GM12878 (cell line): ENCODE data around the gene CARMIL3. TPM values are rescaled to one million over a fixed set of nuclear protein-coding genes. Genes with fewer than 3 reads are reported as not detected.
A peak's percentile ranks its signal among the peaks of the same experiment; 100 is the strongest.

ENCODE experiments used
- ATAC-seq: fragments of 200-7000 bp; cut with Tn5 transposase; 3 replicates; pipeline ENCODE4 v1.9.1; 2020; ENCODE audit warnings: mild to moderate bottlenecking, moderate library complexity
- BruUV-seq: library from RNA; stranded (reverse); fragments of 400-500 nt; replicated peaks from 2 replicates; lab custom pipeline; 2021; lab: Mats Ljungman, UMichigan
- CTCF ChIA-PET: fragments of 300-600 bp; sonication (Branson Sonifier 250); formaldehyde crosslinking; extraction: SDS; loops from one replicate; lab custom pipeline; 2021; ENCODE audit warnings: inconsistent platforms; lab: Yijun Ruan, JAX
- POLR2A ChIA-PET: fragments of 350-600 bp; formaldehyde crosslinking; extraction: SDS; loops from one replicate; lab custom pipeline; 2021; ENCODE audit warnings: inconsistent platforms; lab: Charles Lee
- RAD21 ChIA-PET: fragments of 300-600 bp; sonication (Branson Sonifier 250); formaldehyde crosslinking; loops from one replicate; lab custom pipeline; 2023; ENCODE audit warnings: antibody characterized with exemption; ENCODE audit not compliant: unreplicated experiment; lab: Charles Lee
- SMC1A ChIA-PET: fragments of 300-600 bp; sonication (Branson Sonifier 250); formaldehyde crosslinking; loops from one replicate; lab custom pipeline; 2023; ENCODE audit not compliant: unreplicated experiment, uncharacterized antibody; lab: Charles Lee
- DNase-seq: peaks from one replicate; pipeline ENCODE4 v3.0.0-alpha.2; 2011; ENCODE audit warnings: low read depth, low spot score
- FAIRE-seq: peaks from 3 replicates; lab custom pipeline; 2011; peaks lifted over from hg19 to GRCh38; lab: Jason Lieb, UNC
- H2AFZ ChIP-seq: 2 replicates; pipeline ENCODE4 v1.6.0; 2011; ENCODE audit warnings: low read depth, low read length, control low read depth; ENCODE audit not compliant: control insufficient read depth
- H3K27ac ChIP-seq: 2 replicates; pipeline ENCODE4 v1.5.1; 2011; ENCODE audit warnings: control low read depth; ENCODE audit not compliant: control insufficient read depth, insufficient read depth
- H3K27me3 ChIP-seq, 2 experiments: replicated peaks in 1 of 2; 2 replicates each; pipeline versions ENCODE4 v1.6.0 to v1.6.1; 2011; ENCODE audit warnings: low read length in 1 of 2; ENCODE audit not compliant: control insufficient read depth in 2 of 2, insufficient read depth in 2 of 2
- H3K36me3 ChIP-seq, 2 experiments: 2 replicates each; pipeline ENCODE4 v1.5.1; 2011; ENCODE audit warnings: low read length in 1 of 2; ENCODE audit not compliant: control insufficient read depth in 2 of 2, insufficient read depth in 2 of 2
- H3K4me1 ChIP-seq: 2 replicates; pipeline ENCODE4 v1.6.1; 2011; ENCODE audit warnings: mild to moderate bottlenecking, low read length, moderate library complexity, mixed read lengths; ENCODE audit not compliant: control insufficient read depth, insufficient read depth
- H3K4me2 ChIP-seq: 2 replicates; pipeline ENCODE4 v1.6.0; 2011; ENCODE audit warnings: control low read depth; ENCODE audit not compliant: control insufficient read depth, insufficient read depth
- H3K4me3 ChIP-seq: fragments of 200-600 bp; sonication (generic); 2 replicates; pipeline ENCODE4 v1.5.1; 2016
- H3K79me2 ChIP-seq: 2 replicates; pipeline ENCODE4 v1.6.0; 2011; ENCODE audit warnings: low read length; ENCODE audit not compliant: control insufficient read depth, insufficient read depth
- H3K9ac ChIP-seq: 2 replicates; pipeline ENCODE4 v1.8.0; 2011; ENCODE audit warnings: low read length, control low read depth, mixed read lengths; ENCODE audit not compliant: control insufficient read depth, insufficient read depth
- H3K9me3 ChIP-seq: replicated peaks from 3 replicates; pipeline ENCODE4 v1.5.1; 2011; ENCODE audit warnings: mild to moderate bottlenecking, low read length; ENCODE audit not compliant: control insufficient read depth, insufficient read depth
- H4K20me1 ChIP-seq: 2 replicates; pipeline ENCODE4 v1.6.0; 2011; ENCODE audit not compliant: control insufficient read depth, insufficient read depth
- BRCA1 ChIP-seq: IDR thresholded peaks from 2 replicates; pipeline ENCODE4 v1.6.1; 2011; ENCODE audit warnings: low read depth, low read length, improper control_type of control experiment
- CEBPB ChIP-seq, 2 experiments: fragments of 150-350 bp in 1 of 2; IDR thresholded peaks; 2 replicates each; pipeline ENCODE4 v1.6.1; 2012 to 2014; ENCODE audit warnings: low read depth in 2 of 2, low read length in 2 of 2, borderline replicate concordance in 1 of 2, inconsistent platforms in 1 of 2
- EED ChIP-seq: sonication (generic); IDR thresholded peaks from 2 replicates; pipeline ENCODE4 v1.6.1; 2016; ENCODE audit warnings: antibody characterized with exemption, low read depth
- IKZF2 ChIP-seq, 2 experiments: fragments of 450-650 bp; IDR thresholded peaks; 2 replicates each; pipeline ENCODE4 v1.6.1; 2017; ENCODE audit warnings: mild to moderate bottlenecking in 2 of 2, moderate library complexity in 2 of 2
- NR2C1 ChIP-seq: fragments of 450-650 bp; IDR thresholded peaks from 2 replicates; pipeline ENCODE4 v1.6.1; 2017; ENCODE audit warnings: antibody characterized with exemption, mild to moderate bottlenecking, moderate library complexity
- POLR2A ChIP-seq: IDR thresholded peaks from 2 replicates; pipeline ENCODE4 v1.6.1; 2011; ENCODE audit warnings: low read depth, mild to moderate bottlenecking, low read length
- SMC3 ChIP-seq: IDR thresholded peaks from 2 replicates; pipeline ENCODE4 v1.6.1; 2011; ENCODE audit warnings: low read length, improper control_type of control experiment, borderline replicate concordance
- SUPT20H ChIP-seq: IDR thresholded peaks from 2 replicates; pipeline ENCODE4 v1.6.1; 2011; ENCODE audit warnings: low read depth, mild to moderate bottlenecking, low read length, moderate library complexity, borderline replicate concordance; ENCODE audit not compliant: control insufficient read depth
- TCF3 ChIP-seq: IDR thresholded peaks from 2 replicates; pipeline ENCODE4 v1.6.1; 2012; ENCODE audit warnings: low read depth, mild to moderate bottlenecking, low read length, borderline replicate concordance; ENCODE audit not compliant: insufficient read depth
- WRNIP1 ChIP-seq: IDR thresholded peaks from 2 replicates; pipeline ENCODE4 v1.6.1; 2011; ENCODE audit warnings: low read depth, low read length, improper control_type of control experiment, borderline replicate concordance
- ZBED1 ChIP-seq: IDR thresholded peaks from 2 replicates; pipeline ENCODE4 v1.6.1; 2016; ENCODE audit warnings: borderline replicate concordance
- WGBS: methylation state at CpG from one replicate; pipeline ENCODE4 v1.1.6; 2016; ENCODE audit warnings: low lambda C conversion rate; ENCODE audit not compliant: insufficient replicate concordance, insufficient coverage; ENCODE audit errors: missing lambda C conversion rate; 5-methylcytosine and 5-hydroxymethylcytosine counted together
- in situ Hi-C: fragments of 300-500 bp; cut with MboI; formaldehyde crosslinking; loops from 9 replicates; pipeline ENCODE4 v1.14.3; 2018; ENCODE audit warnings: mixed read lengths
- intact Hi-C: fragments of 100-400 bp; cut with micrococcal nuclease; formaldehyde crosslinking; loops from one replicate; pipeline ENCODE4 v1.14.2; 2022; ENCODE audit not compliant: unreplicated experiment
- polyA plus RNA-seq, 11 experiments: library from polyadenylated mRNA; depleted of rRNA in 4 of 11; unstranded in 6 of 11; stranded (reverse) in 5 of 11; fragments of >200 nt; fragmentation: Nextera tagmentation in 4 of 11; fragmentation: Illumina TruSeq in 1 of 11; extraction: Ambion mirVana in 4 of 11; extraction: Trizol in 1 of 11; gene quantifications; 1 replicate in 1 of 11; 2 replicates in 10 of 11; pipeline versions ENCODE4 v1.2.1 to v1.2.3, GENCODE V29; 2011 to 2016; ENCODE audit warnings: inconsistent platforms in 2 of 11, missing spikeins in 2 of 11, low read depth in 1 of 11
- total RNA-seq, 4 experiments: library from RNA; depleted of rRNA in 3 of 4; stranded (reverse); fragments of >200 nt in 3 of 4; fragmentation: Illumina TruSeq in 1 of 4; extraction: Trizol in 1 of 4; gene quantifications; 2 replicates each; pipeline versions ENCODE4 v1.2.1 to v1.2.3, GENCODE V29; 2013 to 2021
- TF ChIP-seq, protein P1 (sequence below): fragments of 450-650 bp; formaldehyde crosslinking; IDR thresholded peaks from 2 replicates; pipeline ENCODE4 v1.4.0; 2020; ENCODE audit warnings: mild to moderate bottlenecking, moderate library complexity
- TF ChIP-seq, protein P2 (sequence below): fragments of 450-650 bp; IDR thresholded peaks from 2 replicates; pipeline ENCODE4 v1.6.1; 2017; ENCODE audit warnings: mild to moderate bottlenecking, moderate library complexity

The CARMIL3 gene
- total and polyA plus RNA-seq, 10 of the 15 experiments (the other 5 are each of a cell fraction or from before 2014, with no cell fraction given): 0.09 to 0.32 (median 0.25) TPM; not detected in 3

DNA sequence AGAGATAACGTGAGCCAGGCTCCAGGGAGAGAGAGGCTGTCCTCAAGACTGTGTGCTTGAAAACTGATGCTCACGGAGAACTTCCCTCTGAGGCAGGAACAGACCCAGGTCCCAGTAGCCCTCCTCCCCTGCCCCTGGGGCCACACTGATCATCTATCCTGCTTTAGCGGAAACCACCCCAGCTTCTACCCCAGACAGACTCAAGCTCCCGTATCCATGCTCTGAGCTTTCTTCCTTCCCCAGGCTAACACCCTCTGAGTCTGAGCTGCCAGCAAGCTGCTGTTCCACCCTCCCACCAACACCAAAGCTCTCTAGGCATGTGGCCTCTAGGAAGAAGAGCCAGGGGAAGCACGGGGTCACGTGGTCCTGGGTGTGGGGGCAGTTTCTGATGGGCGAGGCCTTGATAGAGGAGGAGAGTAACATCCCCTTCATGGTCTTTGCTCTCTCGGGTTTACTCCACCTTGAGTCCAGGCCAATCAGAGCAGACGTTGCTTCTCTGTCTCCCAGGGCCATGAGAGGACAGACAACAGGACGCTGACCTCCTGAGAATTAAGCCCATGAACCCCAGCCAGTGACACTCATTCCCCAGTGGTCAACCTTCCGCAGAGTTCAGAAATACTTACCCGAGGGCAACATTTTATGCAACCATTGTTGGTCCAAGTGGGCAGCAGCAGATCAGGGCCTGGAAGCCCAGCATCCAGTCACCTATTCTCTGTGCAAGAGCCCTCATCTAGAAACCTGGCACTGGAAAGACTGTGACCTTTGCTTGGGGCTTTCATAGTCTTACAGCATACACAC, 43.7 kb downstream of the CARMIL3 start:
- peak; percentile 92 for DNase-seq
- H2AFZ ChIP-seq: peak overlapping the region; percentile 2
- ChIA-PET RAD21 (interaction anchor here (1.1 to 9.1 kb wide), 13 partner anchors 12 to 212 kb away, joined by 3 to 153 read pairs (median 6); partner anchors contain the start of genes CARMIL3, CIDEB, DCAF11 and IRF9), POLR2A (interaction anchor here (0.7 to 6.8 kb wide), 16 partner anchors 9 to 147 kb away, joined by 3 to 90 read pairs (median 11); partner anchors contain the start of genes CARMIL3, DCAF11, EMC9 and IRF9), CTCF (interaction anchor here (0.7 to 11.2 kb wide), 10 partner anchors 10 to 507 kb away, joined by 3 to 294 read pairs (median 14); partner anchors contain the start of genes DCAF11, IRF9, NRL and PSME2), SMC1A (interaction anchor here (0.6 to 9.2 kb wide), 10 partner anchors 11 to 147 kb away, joined by 3 to 195 read pairs (median 7); partner anchors contain the start of genes DCAF11, IPO4, IRF9 and NRL)
- intact Hi-C loops (loop anchor here (1.0 kb wide), 2 partner anchors 19 to 66 kb away; partner anchors contain the start of genes DCAF11, IRF9 and NRL), in situ Hi-C loops (no loop called here)
- H3K27me3 ChIP-seq: no peaks in the 10 kb centered on the region
- peaks cover 4 to 14% of the 10 kb centered on the region in 2 experiments; a peak in 3 of 4 replicates for H3K36me3 ChIP-seq
- ATAC-seq: peak; percentile 85
- H3K4me1 ChIP-seq: 0 out of 2 replicates have a peak, but pooled peaks cover 3% of the 10 kb centered on the region
- WGBS: under 1% methylated on average over 12 of the region's 12 CpGs
- peak overlapping the region; percentile 100 for H3K9ac ChIP-seq
- peak overlapping the region; percentile 98 for H3K4me3 ChIP-seq
- peak overlapping the region; percentile 64 for H3K4me2 ChIP-seq
- peaks cover 24% of the 10 kb centered on the region for H3K79me2 ChIP-seq
- no peaks in the 10 kb centered on the region for H3K9me3 ChIP-seq
- FAIRE-seq: peak; percentile 99
- H4K20me1 ChIP-seq: no peaks in the 10 kb centered on the region
- peak overlapping the region; percentile 99 for H3K27ac ChIP-seq
- BruUV-seq: no TSS peak
- TF ChIP-seq, protein P1, sequence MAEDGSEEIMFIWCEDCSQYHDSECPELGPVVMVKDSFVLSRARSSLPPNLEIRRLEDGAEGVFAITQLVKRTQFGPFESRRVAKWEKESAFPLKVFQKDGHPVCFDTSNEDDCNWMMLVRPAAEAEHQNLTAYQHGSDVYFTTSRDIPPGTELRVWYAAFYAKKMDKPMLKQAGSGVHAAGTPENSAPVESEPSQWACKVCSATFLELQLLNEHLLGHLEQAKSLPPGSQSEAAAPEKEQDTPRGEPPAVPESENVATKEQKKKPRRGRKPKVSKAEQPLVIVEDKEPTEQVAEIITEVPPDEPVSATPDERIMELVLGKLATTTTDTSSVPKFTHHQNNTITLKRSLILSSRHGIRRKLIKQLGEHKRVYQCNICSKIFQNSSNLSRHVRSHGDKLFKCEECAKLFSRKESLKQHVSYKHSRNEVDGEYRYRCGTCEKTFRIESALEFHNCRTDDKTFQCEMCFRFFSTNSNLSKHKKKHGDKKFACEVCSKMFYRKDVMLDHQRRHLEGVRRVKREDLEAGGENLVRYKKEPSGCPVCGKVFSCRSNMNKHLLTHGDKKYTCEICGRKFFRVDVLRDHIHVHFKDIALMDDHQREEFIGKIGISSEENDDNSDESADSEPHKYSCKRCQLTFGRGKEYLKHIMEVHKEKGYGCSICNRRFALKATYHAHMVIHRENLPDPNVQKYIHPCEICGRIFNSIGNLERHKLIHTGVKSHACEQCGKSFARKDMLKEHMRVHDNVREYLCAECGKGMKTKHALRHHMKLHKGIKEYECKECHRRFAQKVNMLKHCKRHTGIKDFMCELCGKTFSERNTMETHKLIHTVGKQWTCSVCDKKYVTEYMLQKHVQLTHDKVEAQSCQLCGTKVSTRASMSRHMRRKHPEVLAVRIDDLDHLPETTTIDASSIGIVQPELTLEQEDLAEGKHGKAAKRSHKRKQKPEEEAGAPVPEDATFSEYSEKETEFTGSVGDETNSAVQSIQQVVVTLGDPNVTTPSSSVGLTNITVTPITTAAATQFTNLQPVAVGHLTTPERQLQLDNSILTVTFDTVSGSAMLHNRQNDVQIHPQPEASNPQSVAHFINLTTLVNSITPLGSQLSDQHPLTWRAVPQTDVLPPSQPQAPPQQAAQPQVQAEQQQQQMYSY: peak; percentile 73; the same call in 1 of the 2 replicates
- no peak for TF ChIP-seq CEBPB (IDR thresholded peaks at IDR 0.05; ENCODE audit: borderline replicate concordance in 1 of 2, low read depth in 2 of 2, low read length in 2 of 2)
- TF ChIP-seq, protein P2, sequence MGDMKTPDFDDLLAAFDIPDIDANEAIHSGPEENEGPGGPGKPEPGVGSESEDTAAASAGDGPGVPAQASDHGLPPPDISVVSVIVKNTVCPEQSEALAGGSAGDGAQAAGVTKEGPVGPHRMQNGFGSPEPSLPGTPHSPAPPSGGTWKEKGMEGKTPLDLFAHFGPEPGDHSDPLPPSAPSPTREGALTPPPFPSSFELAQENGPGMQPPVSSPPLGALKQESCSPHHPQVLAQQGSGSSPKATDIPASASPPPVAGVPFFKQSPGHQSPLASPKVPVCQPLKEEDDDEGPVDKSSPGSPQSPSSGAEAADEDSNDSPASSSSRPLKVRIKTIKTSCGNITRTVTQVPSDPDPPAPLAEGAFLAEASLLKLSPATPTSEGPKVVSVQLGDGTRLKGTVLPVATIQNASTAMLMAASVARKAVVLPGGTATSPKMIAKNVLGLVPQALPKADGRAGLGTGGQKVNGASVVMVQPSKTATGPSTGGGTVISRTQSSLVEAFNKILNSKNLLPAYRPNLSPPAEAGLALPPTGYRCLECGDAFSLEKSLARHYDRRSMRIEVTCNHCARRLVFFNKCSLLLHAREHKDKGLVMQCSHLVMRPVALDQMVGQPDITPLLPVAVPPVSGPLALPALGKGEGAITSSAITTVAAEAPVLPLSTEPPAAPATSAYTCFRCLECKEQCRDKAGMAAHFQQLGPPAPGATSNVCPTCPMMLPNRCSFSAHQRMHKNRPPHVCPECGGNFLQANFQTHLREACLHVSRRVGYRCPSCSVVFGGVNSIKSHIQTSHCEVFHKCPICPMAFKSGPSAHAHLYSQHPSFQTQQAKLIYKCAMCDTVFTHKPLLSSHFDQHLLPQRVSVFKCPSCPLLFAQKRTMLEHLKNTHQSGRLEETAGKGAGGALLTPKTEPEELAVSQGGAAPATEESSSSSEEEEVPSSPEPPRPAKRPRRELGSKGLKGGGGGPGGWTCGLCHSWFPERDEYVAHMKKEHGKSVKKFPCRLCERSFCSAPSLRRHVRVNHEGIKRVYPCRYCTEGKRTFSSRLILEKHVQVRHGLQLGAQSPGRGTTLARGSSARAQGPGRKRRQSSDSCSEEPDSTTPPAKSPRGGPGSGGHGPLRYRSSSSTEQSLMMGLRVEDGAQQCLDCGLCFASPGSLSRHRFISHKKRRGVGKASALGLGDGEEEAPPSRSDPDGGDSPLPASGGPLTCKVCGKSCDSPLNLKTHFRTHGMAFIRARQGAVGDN: peak; percentile 92
- TF ChIP-seq BRCA1: no peak
- no peak for TF ChIP-seq SUPT20H
- no peak; the same call in 1 of the 2 replicates for TF ChIP-seq WRNIP1
- 0 out of 2 replicates have a peak, but pooled peaks have one; percentile 16 for TF ChIP-seq TCF3
- TF ChIP-seq POLR2A: peak; percentile 98
- peak; percentile 45 for TF ChIP-seq EED
- TF ChIP-seq SMC3: peak; percentile 13; the same call in 1 of the 2 replicates
- peak; percentile 44 to 66; a peak in 3 of 4 replicates for TF ChIP-seq IKZF2 (IDR thresholded peaks at IDR 0.05)
- no peak; the same call in 1 of the 2 replicates for TF ChIP-seq NR2C1
- TF ChIP-seq ZBED1: peak; percentile 79; the same call in 1 of the 2 replicates
